ENCODE data around the gene RBPMS2. TPM values are rescaled to one million over a fixed set of nuclear protein-coding genes. Genes with fewer than 3 reads are reported as not detected.

The RBPMS2 gene
- total RNA-seq, 1 donor from 2014 or later, result 0.05 TPM

DNA sequence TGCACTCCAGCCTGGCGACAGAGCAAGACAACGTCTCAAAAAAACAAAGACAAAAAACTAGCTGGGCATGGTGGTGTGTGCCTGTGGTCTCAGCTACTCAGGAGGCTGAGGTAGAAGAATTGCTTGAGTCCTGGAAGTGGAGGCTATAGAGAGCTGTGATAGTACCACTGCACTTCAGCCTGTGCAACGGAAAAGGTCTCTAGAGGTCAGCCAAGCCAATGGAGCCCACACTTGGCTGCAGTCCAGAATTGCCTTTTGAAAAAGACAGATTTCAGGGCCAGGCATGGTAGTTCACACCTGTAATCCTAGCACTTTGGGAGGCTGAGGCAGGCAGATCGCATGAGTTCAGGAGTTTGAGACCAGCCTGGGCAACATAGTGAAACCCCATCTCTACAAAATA is 8.4 kb upstream of the RBPMS2 start:
- no peak for DNase-seq (ENCODE audit: low read depth)

DNA sequence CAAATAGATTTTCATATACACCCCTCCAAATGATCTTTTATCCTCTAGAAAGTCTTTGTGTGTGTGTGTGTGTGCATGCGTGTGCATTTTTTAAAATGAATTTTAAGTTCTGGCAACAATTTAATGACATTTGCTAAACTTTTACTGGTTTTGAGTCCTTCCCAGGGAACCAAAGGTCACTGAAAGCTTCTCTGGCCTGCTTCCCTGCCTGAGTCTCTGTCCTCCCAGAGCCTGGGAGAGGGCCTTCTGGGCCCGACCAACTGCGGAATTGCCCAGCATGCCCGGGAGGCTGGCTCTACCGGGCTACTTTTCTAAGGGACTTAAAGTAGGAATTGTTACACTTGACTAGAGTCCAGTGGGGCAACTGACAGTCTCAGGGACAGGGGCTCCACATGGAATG is 7.4 kb upstream of the RBPMS2 start:
- no peak for DNase-seq (ENCODE audit: low read depth)

DNA sequence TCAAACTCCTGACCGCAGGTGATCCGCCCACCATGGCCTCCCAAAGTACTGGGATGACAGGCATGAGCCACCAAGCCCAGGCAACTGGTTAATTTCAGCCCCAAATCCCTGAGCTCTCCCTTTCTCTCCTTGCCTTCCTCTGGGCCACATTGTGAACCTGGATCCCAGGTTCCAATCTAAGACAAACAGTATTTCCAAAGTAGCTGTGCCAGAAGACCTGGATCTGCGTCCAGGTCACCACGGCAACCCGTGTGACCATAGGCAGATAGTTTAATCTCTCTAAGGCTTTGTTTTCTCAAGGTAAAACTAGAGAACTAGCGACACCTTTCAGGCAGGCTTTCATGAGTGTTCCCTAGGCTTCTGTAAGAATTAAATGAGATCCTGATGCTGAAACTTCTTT is 5.9 kb upstream of the RBPMS2 start:
- DNase-seq (ENCODE audit: low read depth), result no peak

DNA sequence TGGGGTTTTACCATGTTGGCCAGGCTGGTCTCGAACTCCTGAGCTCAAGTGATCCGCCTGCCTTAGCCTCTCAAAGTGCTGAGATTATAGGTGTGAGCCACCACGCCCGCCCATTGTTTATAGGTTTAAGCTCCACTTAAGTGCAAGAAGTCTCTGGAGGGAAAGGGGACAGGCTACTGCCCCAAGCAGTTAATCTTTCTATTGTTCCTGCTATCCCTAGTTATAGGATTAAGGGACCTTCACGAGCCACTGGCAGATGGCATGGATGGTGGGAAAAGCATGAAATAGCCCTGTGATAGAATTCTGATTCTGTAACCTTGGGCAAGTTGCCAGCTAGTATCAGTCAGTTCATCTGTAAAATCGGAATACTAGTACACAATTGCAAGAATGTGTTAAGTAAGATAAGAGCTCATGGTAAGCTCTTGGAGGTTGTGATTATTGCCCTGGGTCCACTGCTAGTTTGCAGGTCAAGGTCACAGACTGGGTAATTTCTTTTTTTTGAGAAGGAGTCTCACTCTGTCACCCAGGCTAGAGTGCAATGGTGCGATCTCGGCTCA is 5.3 kb upstream of the RBPMS2 start:
- DNase-seq (ENCODE audit: low read depth), result no peak

DNA sequence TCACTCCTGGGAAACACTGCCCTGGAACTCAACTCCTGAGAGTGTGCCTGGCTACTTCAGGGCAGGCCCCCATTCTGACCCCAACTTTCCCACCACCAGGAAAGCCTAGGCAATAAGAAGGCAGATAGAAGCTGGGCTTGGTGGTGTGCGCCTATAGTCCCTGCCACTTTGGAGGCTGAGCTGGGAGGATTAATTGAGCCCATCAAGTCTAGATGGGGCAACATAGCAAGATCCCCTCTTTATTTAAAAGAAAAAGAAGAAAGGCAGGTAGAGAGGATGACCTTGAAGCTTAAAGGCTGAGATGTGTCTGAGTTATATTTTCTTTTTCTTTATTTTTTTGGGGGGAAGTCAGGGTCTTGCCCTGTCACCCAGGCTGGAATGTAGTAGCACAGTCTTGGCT is 4.2 kb upstream of the RBPMS2 start:
- no peak for DNase-seq (ENCODE audit: low read depth)

DNA sequence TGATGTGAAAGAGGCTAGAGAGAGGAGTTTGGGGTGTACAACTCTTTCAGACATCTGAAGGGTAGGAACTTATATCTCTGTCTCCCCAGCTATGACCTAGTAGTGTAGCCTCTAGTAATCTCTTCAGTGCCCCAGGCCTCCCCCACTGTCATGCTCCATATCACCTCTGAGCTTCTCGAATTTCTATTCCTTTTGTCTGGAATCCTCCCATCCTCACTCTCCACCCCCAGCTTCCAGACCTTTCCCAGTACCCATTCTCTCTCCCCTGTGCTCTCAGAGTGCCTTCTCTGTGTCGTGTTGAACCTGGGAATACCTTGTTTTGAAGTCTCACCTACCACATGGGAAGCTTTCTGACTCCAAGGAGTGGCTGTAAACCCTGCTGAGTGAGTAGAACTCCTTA is 3.6 kb upstream of the RBPMS2 start:
- DNase-seq (ENCODE audit: low read depth), result no peak

DNA sequence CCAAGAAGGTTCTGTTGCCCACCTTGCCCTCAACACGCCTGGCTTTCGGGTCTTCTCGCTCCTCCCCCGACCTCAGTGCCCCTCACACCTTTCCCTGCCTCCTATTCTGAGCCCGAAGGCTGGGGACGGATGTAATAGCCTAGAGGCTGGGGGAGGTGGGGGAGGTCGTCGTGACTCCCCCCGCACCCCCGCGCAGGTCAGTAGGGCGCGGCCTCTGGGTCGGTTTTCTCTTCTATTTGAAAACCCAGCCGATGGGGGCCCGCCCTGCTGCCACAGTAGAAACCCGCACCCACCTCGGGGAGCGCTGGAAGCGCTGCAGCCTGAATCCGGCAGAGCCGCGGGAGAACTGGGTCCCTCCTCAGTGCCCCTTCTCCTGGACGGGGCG is 1.0 kb upstream of the RBPMS2 start:
- DNase-seq (ENCODE audit: low read depth), result no peak

DNA sequence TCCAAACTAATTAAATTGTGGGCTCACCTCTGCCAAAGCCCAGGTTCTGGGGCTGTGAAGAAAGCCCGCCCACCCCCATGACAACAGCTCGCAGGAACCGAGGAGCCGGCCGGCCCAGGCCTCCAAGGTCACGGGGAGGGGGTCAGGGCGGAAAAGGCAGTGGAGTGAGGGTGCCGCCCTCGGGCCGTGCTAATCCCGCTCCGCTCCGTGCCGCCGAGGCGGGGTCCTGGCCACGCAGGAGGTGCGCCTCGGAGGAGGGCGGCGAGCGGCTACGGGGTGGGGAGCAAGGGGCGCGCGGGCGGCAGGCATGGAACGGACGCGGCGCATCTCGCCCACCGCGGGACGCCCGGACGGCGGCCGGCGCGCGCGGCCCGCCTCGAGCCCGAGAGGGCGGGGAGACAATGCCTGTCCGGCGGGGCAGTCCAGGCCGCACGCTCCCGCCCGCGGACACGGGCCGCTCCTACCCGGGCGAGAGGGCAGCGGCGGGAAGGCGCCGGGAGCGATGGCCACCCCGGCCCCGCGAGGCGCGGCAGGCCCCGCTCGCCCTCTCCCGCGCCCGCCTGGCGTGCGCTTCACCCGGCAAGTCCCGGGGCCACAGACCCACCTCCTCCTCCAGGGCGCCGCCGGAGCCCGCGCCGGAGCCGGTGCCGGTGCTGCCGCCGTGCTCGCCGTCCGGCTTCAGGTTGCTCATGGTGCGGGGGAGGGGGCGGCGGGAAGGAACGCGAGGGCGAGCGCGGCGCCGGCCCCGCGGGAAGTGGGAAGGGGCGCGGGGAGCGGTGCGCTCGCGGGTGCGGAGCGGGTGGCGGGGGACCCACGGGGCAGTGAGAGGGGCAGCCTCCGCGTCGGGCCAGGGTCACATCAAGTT is 528 bp downstream of the RBPMS2 start:
- DNase-seq (ENCODE audit: low read depth), result no peak

DNA sequence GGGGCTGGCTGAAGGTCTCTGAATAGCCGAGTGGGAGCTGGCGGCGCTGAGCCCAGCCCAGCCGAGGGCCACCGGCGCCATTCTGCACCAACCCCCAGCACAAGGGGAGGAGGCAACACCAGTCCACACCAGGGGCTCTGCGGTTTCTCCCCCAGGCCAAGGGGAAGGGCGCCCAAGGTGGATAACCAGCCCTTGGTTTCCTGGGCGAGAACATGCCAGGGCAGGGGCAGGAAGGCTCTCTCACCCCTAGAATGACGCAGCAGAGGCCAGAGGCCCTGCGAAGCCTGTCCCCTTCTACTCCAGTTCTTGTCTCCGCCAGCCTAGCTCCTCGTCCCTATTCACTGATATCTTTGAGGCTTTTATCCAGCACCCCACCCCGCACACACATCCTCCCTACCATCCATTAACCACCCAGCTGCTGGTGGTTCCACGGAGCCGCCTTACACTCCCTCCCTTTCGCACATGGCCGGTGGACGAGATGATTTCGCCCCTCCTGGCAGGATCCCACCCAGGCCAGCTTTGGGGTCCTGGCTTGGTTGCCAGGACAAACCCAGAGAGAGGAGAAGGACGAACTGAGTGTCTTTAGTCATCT is 1.3 kb downstream of the RBPMS2 start:
- no peak for DNase-seq (ENCODE audit: low read depth)

DNA sequence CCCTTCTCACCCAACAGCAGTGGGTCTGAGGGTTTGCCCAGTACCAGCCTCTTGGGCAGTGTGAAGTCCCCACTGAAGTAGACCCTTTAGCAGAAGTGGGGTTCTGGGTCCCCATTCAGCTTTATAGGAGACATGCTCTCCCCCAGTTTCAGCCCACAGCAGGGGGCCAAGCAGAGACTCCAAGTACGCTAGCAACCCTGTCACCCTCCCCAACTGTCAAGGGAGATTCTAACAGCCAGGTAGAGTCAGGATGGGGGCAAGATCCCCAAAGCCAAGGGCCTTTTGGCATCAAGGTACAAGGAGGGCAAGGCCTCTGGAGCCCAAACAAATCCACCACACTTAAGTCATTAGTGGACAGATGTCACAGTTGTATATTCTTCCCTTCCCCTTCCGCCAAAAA is 1.8 kb downstream of the RBPMS2 start:
- DNase-seq (ENCODE audit: low read depth), result no peak

DNA sequence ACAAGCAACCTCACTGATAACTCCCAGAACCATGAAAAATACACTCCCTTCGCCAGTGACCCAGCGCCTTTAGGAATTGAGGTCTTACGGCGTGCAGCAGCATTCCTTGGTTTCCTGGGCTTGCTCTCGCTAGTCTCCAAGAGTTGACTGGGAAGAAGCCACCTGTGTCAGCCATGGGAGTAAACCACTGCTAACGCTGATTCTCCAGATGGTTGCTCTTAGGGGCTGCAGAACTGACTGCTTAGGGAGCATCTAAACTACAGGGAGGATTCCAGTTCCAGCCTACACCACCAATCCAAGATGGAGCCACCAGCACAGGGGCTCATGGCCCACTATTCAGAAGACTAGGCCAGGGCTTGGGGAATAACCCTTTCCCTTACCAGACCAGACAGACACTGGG is 2.4 kb downstream of the RBPMS2 start:
- DNase-seq (ENCODE audit: low read depth), result no peak

DNA sequence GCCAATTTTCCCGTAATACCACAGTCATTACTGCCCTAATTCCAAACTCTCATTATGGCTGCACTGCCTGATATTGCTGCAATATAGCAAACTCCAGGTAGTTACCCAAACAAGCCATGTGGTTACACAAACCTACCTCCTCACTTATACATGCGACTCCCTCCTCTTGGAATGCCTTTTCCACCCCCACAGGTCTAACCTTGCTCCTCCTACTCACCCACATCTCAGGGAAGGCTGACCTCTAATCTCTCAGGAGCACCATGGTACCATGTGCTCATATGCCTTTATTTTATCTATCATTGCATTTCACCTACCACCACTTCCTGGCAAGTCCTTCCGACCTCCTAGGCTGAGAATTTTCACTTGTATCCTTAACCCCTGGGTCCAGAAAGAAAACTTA is 2.9 kb downstream of the RBPMS2 start:
- no peak for DNase-seq (ENCODE audit: low read depth)

DNA sequence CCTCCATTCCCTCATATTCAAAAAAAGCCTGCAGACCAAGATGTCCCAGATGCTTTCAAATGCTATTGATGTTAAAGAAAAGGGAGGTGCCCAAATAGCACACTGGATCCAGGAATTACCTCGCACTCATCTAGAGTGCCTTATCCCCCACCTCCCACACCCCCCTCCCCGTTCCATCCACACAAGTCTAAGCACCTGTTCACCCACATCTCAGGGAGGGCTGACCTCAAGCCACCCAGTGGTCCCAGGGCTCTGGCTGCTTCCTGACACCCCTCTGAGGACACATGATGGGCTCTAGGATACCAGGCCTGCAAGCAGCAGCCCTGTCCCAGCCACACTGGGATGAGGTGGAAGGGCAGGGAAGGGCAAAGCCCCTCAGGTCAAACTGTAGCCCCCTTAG is 4.8 kb downstream of the RBPMS2 start:
- no peak for DNase-seq (ENCODE audit: low read depth)

DNA sequence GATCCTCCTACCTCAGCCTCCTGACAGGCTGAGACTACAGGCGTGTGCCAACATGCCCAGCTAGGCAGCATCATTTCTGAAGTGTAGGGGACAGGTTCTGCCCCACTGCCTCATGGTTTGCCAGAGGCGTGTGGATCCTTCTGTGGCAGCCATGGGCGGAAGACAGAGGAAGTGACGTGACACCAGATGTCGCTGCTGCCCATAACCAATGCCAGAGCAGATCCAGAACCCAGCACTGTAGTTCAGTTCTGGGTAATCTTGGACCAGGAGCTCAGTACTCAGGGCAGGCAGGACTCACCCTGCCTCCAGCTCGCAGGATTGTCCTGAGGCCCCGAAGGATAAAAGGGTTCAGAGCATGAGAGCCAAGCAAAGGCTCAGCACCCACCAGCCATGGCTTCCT is 8.2 kb downstream of the RBPMS2 start:
- no peak for DNase-seq (ENCODE audit: low read depth)

DNA sequence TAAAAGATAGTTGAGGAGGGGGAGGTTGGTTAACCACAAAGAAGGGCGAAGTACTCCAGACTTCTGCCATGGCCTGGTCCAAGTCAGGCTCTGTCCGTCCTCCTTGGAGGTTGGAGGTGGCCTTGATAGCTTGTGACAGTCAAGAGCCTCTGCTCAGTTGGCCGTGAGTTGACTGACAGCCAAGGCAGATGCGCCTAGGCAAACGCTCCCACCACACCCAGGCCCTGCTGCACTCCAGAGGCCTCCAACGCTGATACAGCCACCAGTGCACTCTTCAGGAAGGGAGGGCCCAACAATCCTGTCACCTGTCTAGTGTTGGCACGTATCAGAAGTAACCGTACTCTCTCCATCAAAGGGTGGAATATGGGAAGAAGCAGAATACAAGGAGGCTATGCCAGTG is 9.3 kb downstream of the RBPMS2 start:
- no peak for DNase-seq (ENCODE audit: low read depth)

DNA sequence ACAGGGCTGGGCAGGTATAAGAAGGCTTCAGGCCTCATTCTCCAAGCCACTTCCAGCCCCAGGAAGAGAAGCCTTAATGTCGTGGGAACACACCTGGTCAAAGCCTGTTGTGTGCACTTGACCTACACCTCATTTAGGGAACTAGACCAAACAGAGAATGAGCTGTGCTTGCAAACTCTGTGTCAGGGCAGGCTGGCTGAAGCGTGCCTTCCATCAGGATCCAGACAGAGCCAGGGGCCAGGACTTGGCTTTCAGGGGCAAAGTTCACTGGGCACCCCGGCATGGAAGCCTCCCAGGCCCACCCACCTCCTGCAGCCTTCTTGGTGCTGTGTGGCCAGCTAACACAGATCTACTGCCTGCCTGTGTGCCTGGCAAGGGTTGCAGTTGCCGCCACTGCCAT is 11.5 kb downstream of the RBPMS2 start:
- no peak for DNase-seq (ENCODE audit: low read depth)

DNA sequence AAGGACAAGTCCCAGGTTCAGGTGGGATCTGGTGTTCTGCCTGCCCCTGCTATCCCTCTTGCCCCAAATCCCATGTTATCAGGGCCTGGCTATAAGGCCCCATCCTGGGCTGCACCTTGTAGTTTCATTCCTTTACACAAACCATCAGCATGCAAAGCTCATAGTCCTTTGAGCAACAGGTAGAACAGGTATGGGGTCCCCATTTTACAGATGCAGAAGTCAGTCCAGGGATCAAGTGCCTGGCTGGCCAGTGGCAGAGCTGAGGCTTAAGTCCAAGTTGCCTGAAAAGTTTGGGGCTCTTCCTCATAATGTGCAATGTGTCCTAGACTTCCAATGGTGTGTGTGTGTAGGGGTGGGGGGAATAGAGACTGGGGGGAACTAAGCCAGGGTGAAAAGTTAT is 11.9 kb downstream of the RBPMS2 start:
- DNase-seq (ENCODE audit: low read depth), result no peak

DNA sequence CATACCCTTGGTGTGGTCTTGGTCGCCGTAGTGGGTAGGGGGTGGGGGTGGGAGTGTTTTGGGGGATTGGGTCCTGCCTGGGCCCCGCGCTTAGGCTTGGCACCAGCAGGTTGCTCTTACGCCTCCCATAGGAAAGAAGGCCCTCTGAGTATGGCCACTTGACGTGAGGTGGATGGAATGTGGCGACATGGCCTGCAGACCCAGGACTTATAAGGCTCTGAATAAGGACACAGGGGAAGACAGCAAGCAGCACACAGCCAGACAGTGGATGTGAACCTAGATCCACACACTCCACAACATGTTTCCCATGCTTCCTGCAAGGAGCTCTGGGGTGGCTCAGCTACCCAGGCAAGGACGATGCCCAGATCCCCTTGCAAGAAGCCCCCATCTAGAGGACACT is 12.4 kb downstream of the RBPMS2 start:
- DNase-seq (ENCODE audit: low read depth), result no peak

DNA sequence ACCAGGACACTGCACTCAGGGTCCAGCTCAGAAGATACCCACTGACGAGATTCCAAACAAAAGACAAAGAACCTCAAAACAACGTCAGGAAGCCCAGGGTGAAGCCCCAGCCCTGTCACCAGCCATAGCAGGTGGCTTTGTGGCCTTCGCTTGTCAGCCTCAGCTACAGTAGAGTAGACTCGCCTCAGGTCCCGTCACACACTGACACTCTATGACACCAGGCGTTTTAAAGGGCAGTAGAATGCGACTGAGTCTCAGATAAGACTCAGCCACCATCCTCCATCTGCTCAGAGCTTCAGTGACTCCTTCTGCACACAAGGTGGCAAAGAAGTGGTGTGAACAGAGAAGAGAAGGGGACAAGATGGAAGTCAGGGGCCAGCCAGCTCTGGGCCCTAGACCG is 12.8 kb downstream of the RBPMS2 start:
- DNase-seq (ENCODE audit: low read depth), result no peak

DNA sequence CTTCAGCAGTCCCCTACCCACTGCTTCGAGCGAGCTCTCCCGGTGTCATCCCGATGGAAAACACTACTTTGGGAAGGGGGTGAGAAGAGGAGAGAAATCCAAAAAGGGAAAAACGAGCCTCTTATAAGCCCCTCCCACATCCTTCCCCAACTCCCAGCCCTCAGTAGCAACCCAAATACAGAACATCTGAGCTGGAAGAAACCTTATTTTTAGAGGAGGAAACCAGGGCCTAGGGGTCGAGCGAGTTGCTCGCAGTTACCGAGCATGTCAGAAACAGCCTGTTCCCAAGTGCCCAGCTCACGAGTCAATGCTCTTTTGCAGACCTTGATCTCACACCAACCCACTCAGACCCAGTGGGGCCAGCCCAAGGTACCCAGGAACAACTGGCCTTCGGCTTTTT is 14.2 kb downstream of the RBPMS2 start:
- no peak for DNase-seq (ENCODE audit: low read depth)

DNA sequence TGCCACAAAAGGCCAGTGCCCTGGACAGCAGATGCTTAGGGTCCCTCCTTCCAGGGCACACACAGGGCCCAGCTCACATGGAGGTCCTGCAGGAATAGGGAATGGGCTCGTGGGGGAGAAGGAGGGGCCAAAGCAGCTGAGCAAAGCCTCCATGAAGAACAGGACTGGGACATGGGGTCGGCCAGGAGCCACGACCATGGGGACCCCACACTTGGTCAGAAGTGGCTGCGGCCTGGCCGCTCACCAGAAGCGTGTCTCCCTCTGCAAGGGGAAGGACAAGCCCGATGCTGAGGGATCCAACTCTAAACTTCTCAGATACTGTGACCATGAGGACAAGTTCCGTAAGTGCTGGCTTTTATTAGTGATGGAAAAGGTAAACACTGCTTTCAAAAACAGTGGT is 15.3 kb downstream of the RBPMS2 start:
- no peak for DNase-seq (ENCODE audit: low read depth)

DNA sequence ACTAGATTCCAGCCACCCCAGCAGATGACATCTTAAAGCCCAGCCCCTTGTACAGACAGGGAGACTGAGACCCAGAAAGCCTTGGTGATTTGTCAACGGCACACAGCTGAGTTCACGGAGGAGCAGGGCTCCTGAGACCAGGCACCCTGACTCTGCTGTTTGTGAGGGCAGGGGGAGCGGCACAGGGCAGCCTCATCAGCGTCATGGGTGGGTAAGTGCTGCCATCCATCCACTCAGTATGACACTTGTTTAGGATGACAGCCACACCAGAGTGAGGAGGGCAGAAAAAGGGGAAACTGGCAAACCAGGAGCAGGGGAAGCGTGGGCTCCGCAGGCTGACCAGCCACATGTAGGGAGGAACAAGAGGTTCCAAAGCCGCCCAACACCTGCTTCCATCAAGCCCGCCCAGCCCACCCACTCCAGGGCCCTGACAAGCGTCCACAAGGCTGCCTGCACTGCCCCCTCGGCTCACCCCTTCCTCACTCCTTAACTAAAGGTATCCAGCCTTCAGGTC is 19.9 kb downstream of the RBPMS2 start:
- no peak for DNase-seq (ENCODE audit: low read depth)
